B cell (primary cell): ENCODE results near the gene TRUB1. TPM values are rescaled to one million over a fixed set of nuclear protein-coding genes. Genes with fewer than 3 reads are reported as not detected.

Experiments used
- ATAC-seq: fragments of 200-7000 bp; cut with Tn5 transposase; one replicate; pipeline ENCODE4 v1.10.0; 2021; ENCODE audit warnings: low read depth, mild to moderate bottlenecking, moderate number of reproducible peaks, moderate library complexity
- CTCF ChIA-PET: fragments of 350-600 bp; sonication (Branson Sonifier 250); formaldehyde crosslinking; loops from one replicate; lab custom pipeline; 2021; ENCODE audit warnings: antibody characterized with exemption, inconsistent platforms; lab: Charles Lee
- POLR2A ChIA-PET: fragments of 350-600 bp; sonication (Branson Sonifier 250); formaldehyde crosslinking; loops from one replicate; lab custom pipeline; 2021; ENCODE audit warnings: antibody characterized with exemption; lab: Charles Lee
- DNase-seq: peaks from one replicate; pipeline ENCODE4 v3.0.0; 2013
- H2AFZ ChIP-seq: 2 replicates; pipeline ENCODE4 v1.6.1; 2012; ENCODE audit warnings: mild to moderate bottlenecking, low read depth, low read length; ENCODE audit not compliant: insufficient read depth, poor library complexity, severe bottlenecking
- H3K27ac ChIP-seq, 2 donors: 1 replicate in 1 of 2; 2 replicates in 1 of 2; pipeline ENCODE4 v1.5.1; 2012 to 2013; ENCODE audit warnings: low read length in 2 of 2, mild to moderate bottlenecking in 2 of 2, moderate library complexity in 1 of 2
- H3K27me3 ChIP-seq, 4 experiments: fragments of 200-600 bp in 1 of 4; sonication (generic) in 1 of 4; replicated peaks in 1 of 4; 1 replicate in 2 of 4; 2 replicates in 2 of 4; pipeline versions ENCODE4 v1.6.1 to v1.7.0; 2013 to 2016; ENCODE audit warnings: low read length in 3 of 4, mild to moderate bottlenecking in 2 of 4, mixed read lengths in 1 of 4, moderate library complexity in 1 of 4; ENCODE audit not compliant: insufficient read depth in 4 of 4, control insufficient read depth in 3 of 4; ENCODE audit errors: control extremely low read depth in 1 of 4
- H3K36me3 ChIP-seq, 2 experiments: replicated peaks in 1 of 2; 1 replicate in 1 of 2; 2 replicates in 1 of 2; pipeline versions ENCODE4 v1.6.1 to v1.7.1; 2013; ENCODE audit warnings: low read length in 1 of 2; ENCODE audit not compliant: insufficient read depth in 2 of 2, control insufficient read depth in 1 of 2; ENCODE audit errors: control extremely low read depth in 1 of 2, extremely low read depth in 1 of 2
- H3K4me1 ChIP-seq, 2 donors: fragments of 200-600 bp in 1 of 2; sonication (generic) in 1 of 2; 1 replicate in 1 of 2; 2 replicates in 1 of 2; pipeline versions ENCODE4 v1.5.1 to v1.6.1; 2013 to 2017; ENCODE audit warnings: low read length in 2 of 2; ENCODE audit not compliant: control insufficient read depth in 2 of 2, insufficient read depth in 2 of 2
- H3K4me2 ChIP-seq: replicated peaks from 2 replicates; pipeline ENCODE3; 2012; ENCODE audit warnings: mild to moderate bottlenecking, low read depth, low read length; ENCODE audit not compliant: poor library complexity, severe bottlenecking
- H3K4me3 ChIP-seq, 5 experiments: fragments of 200-600 bp in 1 of 5; sonication (generic) in 1 of 5; 1 replicate in 3 of 5; 2 replicates in 2 of 5; pipeline versions ENCODE4 v1.5.1 to v1.7.0; 2011 to 2016; ENCODE audit warnings: low read length in 4 of 5, mild to moderate bottlenecking in 4 of 5, low read depth in 2 of 5, control low read depth in 1 of 5, moderate library complexity in 1 of 5; ENCODE audit not compliant: insufficient read depth in 1 of 5; ENCODE audit errors: control extremely low read depth in 1 of 5, extremely low read depth in 1 of 5
- H3K79me2 ChIP-seq: fragments of 200-600 bp; sonication (generic); one replicate; pipeline ENCODE4 v1.6.0; 2016; ENCODE audit warnings: low read length; ENCODE audit not compliant: control insufficient read depth, insufficient read depth
- H3K9ac ChIP-seq: fragments of 200-600 bp; sonication (generic); 2 replicates; pipeline ENCODE4 v1.6.1; 2017; ENCODE audit warnings: mild to moderate bottlenecking, low read length, moderate library complexity
- H3K9me3 ChIP-seq, 3 donors: one replicate each; pipeline versions ENCODE4 v1.6.1 to v1.7.1; 2013; ENCODE audit warnings: low read length in 2 of 3; ENCODE audit not compliant: control insufficient read depth in 2 of 3, insufficient read depth in 1 of 3; ENCODE audit errors: control extremely low read depth in 1 of 3
- H4K20me1 ChIP-seq: 2 replicates; pipeline ENCODE4 v1.6.0; 2012; ENCODE audit warnings: mild to moderate bottlenecking, low read length; ENCODE audit not compliant: insufficient read depth, control insufficient read depth, poor library complexity, severe bottlenecking
- H3K27ac Mint-ChIP-seq: one replicate; pipeline ENCODE4 v1.8.0; 2021; ENCODE audit warnings: mixed read lengths
- H3K27me3 Mint-ChIP-seq: one replicate; pipeline ENCODE4 v1.8.0; 2021; ENCODE audit warnings: mixed read lengths
- H3K4me1 Mint-ChIP-seq: one replicate; pipeline ENCODE4 v1.8.0; 2021; ENCODE audit warnings: mixed read lengths
- H3K4me3 Mint-ChIP-seq: one replicate; pipeline ENCODE4 v1.8.0; 2021; ENCODE audit warnings: mixed read lengths
- H3K9me3 Mint-ChIP-seq: one replicate; pipeline ENCODE4 v1.8.0; 2022; ENCODE audit warnings: mixed read lengths; ENCODE audit not compliant: insufficient read depth
- EZH2 ChIP-seq: IDR thresholded peaks from 2 replicates; pipeline ENCODE4 v1.6.1; 2012; ENCODE audit warnings: borderline replicate concordance, low read depth, mild to moderate bottlenecking, moderate library complexity, low read length; ENCODE audit not compliant: insufficient read depth, poor library complexity, severe bottlenecking
- WGBS: methylation state at CpG from one replicate; pipeline ENCODE4 v1.1.5; 2013; ENCODE audit warnings: missing lambda C conversion rate; ENCODE audit not compliant: insufficient coverage; 5-methylcytosine and 5-hydroxymethylcytosine counted together
- intact Hi-C: fragments of 100-400 bp; cut with micrococcal nuclease; formaldehyde crosslinking; loops from one replicate; pipeline ENCODE4 v1.10.0; 2022
- polyA plus RNA-seq: library from polyadenylated mRNA; depleted of rRNA; stranded (reverse); fragments of >200 nt; gene quantifications from 2 replicates; pipeline ENCODE4 v1.2.3, GENCODE V29; 2012
- total RNA-seq, 2 donors: library from RNA; stranded (reverse); fragments of 120-200 nt in 1 of 2; gene quantifications; 1 replicate in 1 of 2; 2 replicates in 1 of 2; pipeline versions ENCODE4 v1.2.3 to v1.2.4, GENCODE V29; 2013 to 2022
- TF ChIP-seq, protein P1 (sequence below): fragments of 200-600 bp; IDR thresholded peaks from one replicate; pipeline ENCODE4 v1.8.0; 2022; ENCODE audit warnings: antibody characterized with exemption, mild to moderate bottlenecking

TRUB1 gene
- total and polyA plus RNA-seq, 2 donors (not counting 1 experiment from before 2014, with no cell fraction given): 6.5 to 15.7 TPM

DNA sequence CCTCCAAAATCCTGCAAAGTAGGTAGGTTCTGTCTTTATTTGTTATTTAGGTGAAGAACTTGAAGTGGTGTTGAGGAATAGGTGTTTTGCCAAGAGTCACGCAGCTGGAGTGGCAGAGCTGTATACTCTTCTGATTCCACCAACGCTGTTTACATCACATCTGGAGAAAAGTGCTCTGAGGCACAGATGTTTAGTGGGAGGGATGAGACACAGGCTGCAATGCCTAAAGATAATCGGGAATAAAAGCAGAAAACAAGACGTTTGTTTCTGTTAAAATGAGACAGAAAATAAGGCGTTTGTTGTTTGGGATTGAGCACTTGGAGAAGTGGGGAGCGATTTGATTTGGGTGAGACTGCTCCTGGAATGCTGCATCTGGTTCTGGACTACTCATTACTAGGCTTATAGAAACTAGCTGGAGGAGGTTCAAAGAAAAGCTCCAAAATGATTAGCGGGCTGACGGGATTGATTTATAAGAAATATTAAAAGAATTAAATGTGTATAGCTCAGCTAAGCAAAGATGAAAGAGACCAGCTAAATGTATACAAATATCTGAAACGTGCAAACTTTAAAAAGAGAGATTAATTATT is 54.3 kb downstream of the TRUB1 start:
- whole genome bisulfite sequencing: 98% methylated on average over 4 of the region's 9 CpGs
- Histone ChIP-seq H4K20me1 (no peaks in the 10 kb centered on the region), H3K4me3 (no peak overlapping the region), H3K4me2 (no peak overlapping the region), H3K79me2 (no peaks in the 10 kb centered on the region), H3K36me3 (no peaks in the 10 kb centered on the region), H3K27me3 (no peaks in the 10 kb centered on the region), H3K9ac (no peak overlapping the region), H3K27ac (no peak overlapping the region), H2AFZ (no peak overlapping the region), H3K9me3 (no peaks in the 10 kb centered on the region), H3K4me1 (no peaks in the 10 kb centered on the region)
- DNase-seq (no peak), ATAC-seq (no peak)
- intact Hi-C loops: no loop called here
- Mint-ChIP-seq H3K4me1 (no peaks in the 10 kb centered on the region), H3K27me3 (no peaks in the 10 kb centered on the region), H3K9me3 (peaks cover 3% of the 10 kb centered on the region), H3K4me3 (no peak overlapping the region), H3K27ac (no peak overlapping the region)
- TF ChIP-seq, protein P1, sequence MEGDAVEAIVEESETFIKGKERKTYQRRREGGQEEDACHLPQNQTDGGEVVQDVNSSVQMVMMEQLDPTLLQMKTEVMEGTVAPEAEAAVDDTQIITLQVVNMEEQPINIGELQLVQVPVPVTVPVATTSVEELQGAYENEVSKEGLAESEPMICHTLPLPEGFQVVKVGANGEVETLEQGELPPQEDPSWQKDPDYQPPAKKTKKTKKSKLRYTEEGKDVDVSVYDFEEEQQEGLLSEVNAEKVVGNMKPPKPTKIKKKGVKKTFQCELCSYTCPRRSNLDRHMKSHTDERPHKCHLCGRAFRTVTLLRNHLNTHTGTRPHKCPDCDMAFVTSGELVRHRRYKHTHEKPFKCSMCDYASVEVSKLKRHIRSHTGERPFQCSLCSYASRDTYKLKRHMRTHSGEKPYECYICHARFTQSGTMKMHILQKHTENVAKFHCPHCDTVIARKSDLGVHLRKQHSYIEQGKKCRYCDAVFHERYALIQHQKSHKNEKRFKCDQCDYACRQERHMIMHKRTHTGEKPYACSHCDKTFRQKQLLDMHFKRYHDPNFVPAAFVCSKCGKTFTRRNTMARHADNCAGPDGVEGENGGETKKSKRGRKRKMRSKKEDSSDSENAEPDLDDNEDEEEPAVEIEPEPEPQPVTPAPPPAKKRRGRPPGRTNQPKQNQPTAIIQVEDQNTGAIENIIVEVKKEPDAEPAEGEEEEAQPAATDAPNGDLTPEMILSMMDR: no peak
- TF ChIP-seq EZH2: no peak
- CTCF ChIA-PET: no interaction called here
- POLR2A ChIA-PET: no interaction called here

DNA sequence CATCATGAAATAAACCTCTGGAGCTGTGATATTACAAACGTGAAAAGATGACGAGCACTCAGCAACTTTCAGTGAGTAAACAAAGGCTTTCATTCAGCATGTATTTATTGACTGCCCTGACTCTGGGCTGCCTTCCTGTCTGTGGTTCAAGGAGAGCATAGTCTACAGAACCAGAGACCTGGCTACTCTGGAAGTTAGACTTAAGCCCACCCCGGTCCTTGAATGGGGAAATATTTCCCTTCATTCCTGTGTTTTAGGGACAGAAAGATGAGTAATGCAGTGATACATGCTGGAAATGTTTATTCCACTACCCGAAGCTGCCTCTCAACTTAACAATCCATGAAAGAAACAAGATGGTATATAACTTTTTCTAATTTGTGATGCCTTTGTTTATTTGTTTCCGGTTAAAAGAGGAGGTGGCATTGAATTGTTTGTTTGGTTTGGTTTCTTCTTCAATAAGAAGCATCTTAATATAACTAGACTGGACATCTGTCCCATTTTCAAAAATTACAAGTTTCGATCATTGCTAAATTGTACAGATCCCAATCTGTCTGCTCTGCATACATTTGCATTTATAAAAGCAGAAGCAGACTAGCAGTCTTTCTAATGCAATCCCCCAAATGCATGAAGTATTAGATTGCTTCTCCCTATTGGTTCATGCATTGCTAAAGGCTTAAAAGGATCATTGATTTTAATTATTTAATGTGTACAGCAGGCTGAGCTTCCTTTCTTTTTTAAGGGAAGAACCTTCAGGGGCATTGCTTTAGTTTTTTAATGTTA is 57.7 kb downstream of the TRUB1 start:
- Histone ChIP-seq H3K4me1 (no peaks in the 10 kb centered on the region), H3K79me2 (no peaks in the 10 kb centered on the region), H4K20me1 (no peaks in the 10 kb centered on the region), H3K36me3 (no peaks in the 10 kb centered on the region), H3K27ac (no peak overlapping the region), H3K27me3 (no peaks in the 10 kb centered on the region), H3K9me3 (no peaks in the 10 kb centered on the region), H3K4me2 (no peak overlapping the region), H3K9ac (no peak overlapping the region), H3K4me3 (no peak overlapping the region), H2AFZ (no peak overlapping the region)
- no peak for TF ChIP-seq EZH2
- TF ChIP-seq, protein P1: no peak
- no peak overlapping the region for H3K27ac Mint-ChIP-seq
- no peak overlapping the region for H3K4me3 Mint-ChIP-seq
- intact Hi-C loops: no loop called here
- ChIA-PET POLR2A (no interaction called here), CTCF (no interaction called here)
- peaks cover 2% of the 10 kb centered on the region for H3K4me1 Mint-ChIP-seq
- no peaks in the 10 kb centered on the region for H3K9me3 Mint-ChIP-seq
- no peak for ATAC-seq
- no peak for DNase-seq
- H3K27me3 Mint-ChIP-seq: no peaks in the 10 kb centered on the region
- 93% methylated on average over 3 of the region's 6 CpGs for WGBS
